ENCODE measurements around the gene AKAIN1. TPM values are rescaled to one million over a fixed set of nuclear protein-coding genes. Genes with fewer than 3 reads are reported as not detected.

The AKAIN1 gene
- total and polyA plus RNA-seq, 2 experiments from 2014 or later: not detected

GRCh38 chr18:5144629-5145028 is 52.4 kb downstream of the AKAIN1 start:
- Histone ChIP-seq H3K27me3 (no peaks in the 10 kb centered on the region), H3K4me1 (ENCODE audit: low read depth) (no peaks in the 10 kb centered on the region), H3K9me3 (ENCODE audit: low read depth) (no peaks in the 10 kb centered on the region), H3K36me3 (no peaks in the 10 kb centered on the region), H3K4me3 (no peak overlapping the region), H3K27ac (no peak overlapping the region)
- DNase-seq (ENCODE audit: low read depth in 1 of 2, low spot score in 1 of 2): no peak
- TF ChIP-seq CTCF (IDR thresholded peaks at IDR 0.05; ENCODE audit: low read depth, low read length): no peak

- Histone ChIP-seq H3K4me3 (no peak overlapping the region), H3K27me3 (no peaks in the 10 kb centered on the region), H3K4me1 (ENCODE audit: low read depth) (no peaks in the 10 kb centered on the region), H3K36me3 (no peaks in the 10 kb centered on the region), H3K9me3 (ENCODE audit: low read depth) (no peaks in the 10 kb centered on the region), H3K27ac (no peak overlapping the region)
- no peak for DNase-seq (ENCODE audit: low read depth in 1 of 2, low spot score in 1 of 2)
- TF ChIP-seq CTCF (IDR thresholded peaks at IDR 0.05; ENCODE audit: low read depth, low read length): no peak
Observed at GRCh38 chr18:5142859-5143258, 54.2 kb downstream of the AKAIN1 start.

GRCh38 chr18:5142131-5142530 is 54.9 kb downstream of the AKAIN1 start:
- no peaks in the 10 kb centered on the region for H3K4me1 ChIP-seq (ENCODE audit: low read depth)
- TF ChIP-seq CTCF (IDR thresholded peaks at IDR 0.05; ENCODE audit: low read depth, low read length): no peak
- H3K36me3 ChIP-seq: no peaks in the 10 kb centered on the region
- H3K9me3 ChIP-seq (ENCODE audit: low read depth): no peaks in the 10 kb centered on the region
- no peak overlapping the region for H3K27ac ChIP-seq
- H3K4me3 ChIP-seq: no peak overlapping the region
- no peak for DNase-seq (ENCODE audit: low read depth in 1 of 2, low spot score in 1 of 2)
- H3K27me3 ChIP-seq: no peaks in the 10 kb centered on the region

GRCh38 chr18:5137261-5137660 is 59.8 kb downstream of the AKAIN1 start:
- H3K4me1 ChIP-seq (ENCODE audit: low read depth): no peaks in the 10 kb centered on the region

GRCh38 chr18:5132987-5133386 is 64.1 kb downstream of the AKAIN1 start:
- Histone ChIP-seq H3K27me3 (no peaks in the 10 kb centered on the region), H3K36me3 (no peaks in the 10 kb centered on the region), H3K9me3 (ENCODE audit: low read depth) (no peaks in the 10 kb centered on the region), H3K4me1 (ENCODE audit: low read depth) (no peaks in the 10 kb centered on the region), H3K4me3 (no peak overlapping the region), H3K27ac (no peak overlapping the region)
- DNase-seq (ENCODE audit: low read depth in 1 of 2, low spot score in 1 of 2): no peak
- TF ChIP-seq CTCF (IDR thresholded peaks at IDR 0.05; ENCODE audit: low read depth, low read length): no peak

More at GRCh38 chr18:5137261-5137660, 59.8 kb downstream of the AKAIN1 start:
- no peak for TF ChIP-seq CTCF (IDR thresholded peaks at IDR 0.05; ENCODE audit: low read depth, low read length)
- H3K27ac ChIP-seq: no peak overlapping the region
- no peak for DNase-seq (ENCODE audit: low read depth in 1 of 2, low spot score in 1 of 2)
- no peaks in the 10 kb centered on the region for H3K36me3 ChIP-seq
- H3K27me3 ChIP-seq: no peaks in the 10 kb centered on the region
- no peaks in the 10 kb centered on the region for H3K9me3 ChIP-seq (ENCODE audit: low read depth)
- no peak overlapping the region for H3K4me3 ChIP-seq

- Histone ChIP-seq H3K4me3 (no peak overlapping the region), H3K27me3 (no peaks in the 10 kb centered on the region), H3K9me3 (ENCODE audit: low read depth) (no peaks in the 10 kb centered on the region), H3K27ac (no peak overlapping the region), H3K4me1 (ENCODE audit: low read depth) (no peaks in the 10 kb centered on the region), H3K36me3 (no peaks in the 10 kb centered on the region)
- TF ChIP-seq CTCF (IDR thresholded peaks at IDR 0.05; ENCODE audit: low read depth, low read length): no peak
- no peak for DNase-seq (ENCODE audit: low read depth in 1 of 2, low spot score in 1 of 2)
Observed at GRCh38 chr18:5122272-5122671, 74.8 kb downstream of the AKAIN1 start.
